Measurements from ENCODE around the gene CNTF. TPM values are rescaled to one million over a fixed set of nuclear protein-coding genes. Genes with fewer than 3 reads are reported as not detected.

The CNTF gene
- total RNA-seq, 1 donor from 2014 or later = 1.6 TPM

GRCh38 chr11:58641341-58641740 is 18.9 kb downstream of the CNTF start:
- no peak overlapping the region for H3K4me3 Mint-ChIP-seq (ENCODE audit: unreplicated experiment)
- TF ChIP-seq CTCF (IDR thresholded peaks at IDR 0.05; ENCODE audit: unreplicated experiment) = no peak
- no peak for DNase-seq (ENCODE audit: low spot score)
- H3K36me3 Mint-ChIP-seq (ENCODE audit: low read depth, unreplicated experiment) = no peaks in the 10 kb centered on the region
- H3K27ac Mint-ChIP-seq (ENCODE audit: unreplicated experiment) = no peak overlapping the region
- peaks cover 8% of the 10 kb centered on the region for H3K4me1 Mint-ChIP-seq (ENCODE audit: unreplicated experiment)
- no peaks in the 10 kb centered on the region for H3K9me3 Mint-ChIP-seq (ENCODE audit: unreplicated experiment)
- peaks cover 2% of the 10 kb centered on the region for H3K27me3 Mint-ChIP-seq (ENCODE audit: unreplicated experiment)

GRCh38 chr11:58641803-58642581 is 19.5 kb downstream of the CNTF start:
- Mint-ChIP-seq H3K4me3 (ENCODE audit: unreplicated experiment) (no peak overlapping the region), H3K27ac (ENCODE audit: unreplicated experiment) (no peak overlapping the region), H3K4me1 (ENCODE audit: unreplicated experiment) (peaks cover 8% of the 10 kb centered on the region), H3K9me3 (ENCODE audit: unreplicated experiment) (no peaks in the 10 kb centered on the region), H3K36me3 (ENCODE audit: low read depth, unreplicated experiment) (no peaks in the 10 kb centered on the region), H3K27me3 (ENCODE audit: unreplicated experiment) (peaks cover 2% of the 10 kb centered on the region)
- no peak for DNase-seq (ENCODE audit: low spot score)
- TF ChIP-seq CTCF (IDR thresholded peaks at IDR 0.05; ENCODE audit: unreplicated experiment) = no peak

- H3K36me3 Mint-ChIP-seq (ENCODE audit: low read depth, unreplicated experiment) = no peaks in the 10 kb centered on the region
- DNase-seq (ENCODE audit: low spot score) = no peak
- H3K27ac Mint-ChIP-seq (ENCODE audit: unreplicated experiment) = no peak overlapping the region
- no peaks in the 10 kb centered on the region for H3K27me3 Mint-ChIP-seq (ENCODE audit: unreplicated experiment)
- no peak for TF ChIP-seq CTCF (IDR thresholded peaks at IDR 0.05; ENCODE audit: unreplicated experiment)
- H3K4me3 Mint-ChIP-seq (ENCODE audit: unreplicated experiment) = no peak overlapping the region
- H3K9me3 Mint-ChIP-seq (ENCODE audit: unreplicated experiment) = no peaks in the 10 kb centered on the region
- H3K4me1 Mint-ChIP-seq (ENCODE audit: unreplicated experiment) = no peaks in the 10 kb centered on the region
These were observed 23.4 kb downstream of the CNTF start for GRCh38 chr11:58645854-58646253.

- Mint-ChIP-seq H3K27ac (ENCODE audit: unreplicated experiment) (no peak overlapping the region), H3K9me3 (ENCODE audit: unreplicated experiment) (no peaks in the 10 kb centered on the region), H3K27me3 (ENCODE audit: unreplicated experiment) (no peaks in the 10 kb centered on the region), H3K36me3 (ENCODE audit: low read depth, unreplicated experiment) (no peaks in the 10 kb centered on the region), H3K4me1 (ENCODE audit: unreplicated experiment) (no peaks in the 10 kb centered on the region), H3K4me3 (ENCODE audit: unreplicated experiment) (no peak overlapping the region)
- TF ChIP-seq CTCF (IDR thresholded peaks at IDR 0.05; ENCODE audit: unreplicated experiment) = no peak
- no peak for DNase-seq (ENCODE audit: low spot score)
These were observed 24.8 kb downstream of the CNTF start for GRCh38 chr11:58647141-58647699.

- H3K27me3 Mint-ChIP-seq (ENCODE audit: unreplicated experiment) = no peaks in the 10 kb centered on the region
- no peaks in the 10 kb centered on the region for H3K9me3 Mint-ChIP-seq (ENCODE audit: unreplicated experiment)
- H3K4me1 Mint-ChIP-seq (ENCODE audit: unreplicated experiment) = no peaks in the 10 kb centered on the region
- H3K4me3 Mint-ChIP-seq (ENCODE audit: unreplicated experiment) = no peak overlapping the region
- H3K27ac Mint-ChIP-seq (ENCODE audit: unreplicated experiment) = no peak overlapping the region
- TF ChIP-seq CTCF (IDR thresholded peaks at IDR 0.05; ENCODE audit: unreplicated experiment) = no peak
- H3K36me3 Mint-ChIP-seq (ENCODE audit: low read depth, unreplicated experiment) = no peaks in the 10 kb centered on the region
- no peak for DNase-seq (ENCODE audit: low spot score)
These were observed 25.4 kb downstream of the CNTF start for GRCh38 chr11:58647866-58648265.
